Iris pigment epithelial cell (primary cell): ENCODE results near the gene TM7SF2.
A peak's percentile ranks its signal among the peaks of the same experiment; 100 is the strongest.

Experiments
- DNase-seq: peaks from one replicate; pipeline ENCODE4 v3.0.0-alpha.2; 2011; ENCODE audit warnings: low read depth

TM7SF2 gene

DNA sequence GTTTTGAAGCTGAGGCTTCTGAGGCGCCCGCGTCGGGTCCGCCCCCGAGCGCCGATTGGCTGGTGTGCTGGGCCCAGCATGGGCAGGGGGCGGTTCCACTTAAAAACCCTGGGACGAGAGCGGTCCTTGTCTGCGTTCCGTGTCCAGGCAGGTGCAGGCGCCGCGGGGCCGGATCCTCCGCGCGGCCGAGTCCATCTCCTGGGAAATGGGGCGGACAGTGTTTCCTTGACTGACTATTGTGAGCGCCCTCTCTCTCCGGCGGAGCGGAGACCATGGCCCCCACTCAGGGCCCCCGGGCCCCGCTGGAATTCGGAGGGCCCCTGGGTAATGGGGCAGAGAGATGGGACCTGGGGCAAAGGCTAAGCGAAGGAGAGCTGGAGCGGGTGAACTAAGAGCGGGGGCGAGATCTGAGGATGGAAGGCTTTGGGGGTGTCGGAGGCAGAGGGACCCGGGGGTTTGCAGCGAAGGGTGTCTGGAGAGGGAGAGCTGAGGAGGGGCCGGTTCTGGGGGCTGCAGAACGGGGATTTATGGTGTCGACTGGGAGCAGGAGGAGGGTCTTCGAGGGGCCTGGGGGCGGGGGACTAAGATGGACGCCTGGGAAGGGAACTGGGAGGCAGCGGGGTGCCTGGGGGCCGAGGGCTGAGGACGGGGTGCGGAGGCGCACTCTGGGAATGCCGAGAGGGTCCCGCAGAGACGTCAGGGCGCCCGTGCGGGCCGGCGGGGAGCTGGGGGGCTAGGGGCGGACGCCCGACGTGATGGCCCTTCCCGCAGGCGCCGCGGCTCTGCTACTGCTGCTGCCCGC is at the start of gene TM7SF2:
TM7SF2 (plus strand) TSS at position 129 of the 802 bp plus-strand sequence; CDS start at position 273, 144 bp downstream.
- peak; percentile 92 for DNase-seq

GRCh38 chr11:65063532-65063931 is 48.1 kb upstream of the TM7SF2 start:
- no peak for DNase-seq

- DNase-seq, result no peak
These were observed 46.8 kb upstream of the TM7SF2 start for GRCh38 chr11:65064847-65065240.

DNA sequence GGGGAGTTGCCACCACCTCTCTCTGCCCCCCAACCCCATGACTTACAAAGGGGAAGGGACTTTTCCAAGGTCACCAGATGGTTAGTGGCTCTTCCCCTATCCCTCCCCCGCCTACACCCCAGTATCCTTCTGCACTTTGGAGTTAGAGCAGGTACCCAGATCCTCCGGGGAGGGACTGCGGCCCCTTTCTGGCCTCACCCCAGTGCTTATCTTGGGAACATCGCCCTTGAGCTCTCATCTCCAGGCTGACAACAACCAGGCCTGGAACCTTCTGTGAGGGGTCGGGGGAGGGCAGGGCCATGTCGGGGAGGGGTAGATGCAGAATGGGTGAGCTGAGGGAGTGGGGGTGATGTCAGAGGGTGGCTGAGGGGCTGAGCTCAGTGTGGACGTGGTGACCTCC is 45.8 kb upstream of the TM7SF2 start:
- DNase-seq, result no peak

DNA sequence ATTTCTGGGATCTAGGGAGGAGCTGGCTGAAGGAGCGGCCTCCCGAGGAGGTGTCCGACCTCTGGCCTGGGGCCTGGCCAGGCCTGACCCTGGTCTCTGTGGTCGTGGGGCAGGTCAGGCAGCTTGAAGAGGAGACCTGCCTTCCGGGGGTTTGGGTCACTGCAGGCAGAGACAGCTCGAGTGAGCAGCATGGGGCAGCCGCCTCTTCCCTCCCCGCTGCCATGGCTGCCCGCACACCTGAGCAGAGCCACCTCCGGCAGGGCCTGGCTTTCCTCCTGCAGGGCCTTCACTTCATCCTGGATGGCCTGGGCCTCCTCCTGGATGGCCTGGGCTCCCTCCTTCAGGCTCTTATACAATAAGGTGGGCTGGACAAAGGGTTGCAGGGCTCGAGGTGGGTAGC is 45.4 kb upstream of the TM7SF2 start:
- DNase-seq, result no peak

DNA sequence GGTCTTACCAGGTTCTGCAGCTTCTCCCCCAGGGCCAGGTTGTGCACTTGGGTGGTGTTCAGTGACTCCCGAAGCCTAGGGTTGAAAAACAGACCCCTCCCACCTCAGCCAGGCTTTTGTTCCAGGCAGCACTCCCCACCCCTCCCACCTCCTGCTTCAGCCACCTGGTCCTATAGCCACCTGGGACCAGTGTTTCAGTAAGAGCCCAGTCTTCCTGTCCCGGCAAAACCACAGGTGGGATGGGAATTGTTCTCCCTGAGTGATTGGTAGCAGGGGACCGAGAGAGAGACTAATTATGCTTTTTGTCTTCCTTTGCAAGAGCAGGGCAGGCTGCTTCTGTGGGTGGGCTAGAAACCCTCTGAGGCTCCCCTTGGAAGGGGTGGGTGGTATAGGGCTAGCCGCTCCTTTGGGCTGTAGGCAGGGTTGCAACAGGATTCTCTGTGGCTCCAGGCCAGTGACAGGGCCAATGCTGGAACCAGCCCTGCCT is 44.8 kb upstream of the TM7SF2 start:
- no peak for DNase-seq

DNA sequence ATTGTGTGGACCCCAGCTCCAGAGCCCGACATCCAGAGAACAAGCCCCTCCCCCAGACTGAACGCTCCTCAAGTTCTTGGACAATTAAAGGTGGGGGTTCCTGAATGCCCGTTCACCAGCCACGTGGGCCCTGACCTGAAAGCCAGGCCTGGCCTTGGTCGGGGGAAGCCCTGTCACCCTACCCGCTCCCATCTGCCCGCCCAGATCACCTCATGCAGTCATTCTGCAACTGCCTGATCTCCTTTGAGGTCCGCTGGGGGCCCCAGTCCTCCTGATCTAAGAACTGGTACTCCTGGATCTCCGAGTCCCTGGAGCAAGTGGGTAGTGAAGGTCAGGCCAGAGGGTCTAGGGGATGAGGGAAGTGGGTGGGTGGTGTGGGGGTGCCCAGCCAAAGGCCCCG is 44.2 kb upstream of the TM7SF2 start:
- no peak for DNase-seq

DNA sequence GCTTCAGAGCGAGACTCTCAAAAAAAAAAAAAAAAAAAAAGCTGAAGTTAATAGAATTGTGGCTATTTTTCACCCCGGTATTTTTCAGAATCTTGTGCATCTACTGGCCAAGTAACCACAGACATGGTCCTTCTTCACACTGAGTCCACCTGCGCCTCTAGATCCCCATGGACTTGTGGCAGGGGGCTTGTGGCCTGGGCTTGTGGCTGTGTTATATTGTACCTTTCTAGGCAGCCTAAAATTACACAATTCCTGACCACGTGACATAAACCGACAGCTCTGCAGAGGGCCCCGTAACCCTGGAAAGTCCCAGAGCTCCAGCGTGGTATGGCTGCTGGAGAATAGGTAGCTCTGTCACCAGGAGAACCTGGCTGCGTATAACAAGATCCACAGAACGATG is 42.5 kb upstream of the TM7SF2 start:
- DNase-seq, result peak; percentile 50

DNA sequence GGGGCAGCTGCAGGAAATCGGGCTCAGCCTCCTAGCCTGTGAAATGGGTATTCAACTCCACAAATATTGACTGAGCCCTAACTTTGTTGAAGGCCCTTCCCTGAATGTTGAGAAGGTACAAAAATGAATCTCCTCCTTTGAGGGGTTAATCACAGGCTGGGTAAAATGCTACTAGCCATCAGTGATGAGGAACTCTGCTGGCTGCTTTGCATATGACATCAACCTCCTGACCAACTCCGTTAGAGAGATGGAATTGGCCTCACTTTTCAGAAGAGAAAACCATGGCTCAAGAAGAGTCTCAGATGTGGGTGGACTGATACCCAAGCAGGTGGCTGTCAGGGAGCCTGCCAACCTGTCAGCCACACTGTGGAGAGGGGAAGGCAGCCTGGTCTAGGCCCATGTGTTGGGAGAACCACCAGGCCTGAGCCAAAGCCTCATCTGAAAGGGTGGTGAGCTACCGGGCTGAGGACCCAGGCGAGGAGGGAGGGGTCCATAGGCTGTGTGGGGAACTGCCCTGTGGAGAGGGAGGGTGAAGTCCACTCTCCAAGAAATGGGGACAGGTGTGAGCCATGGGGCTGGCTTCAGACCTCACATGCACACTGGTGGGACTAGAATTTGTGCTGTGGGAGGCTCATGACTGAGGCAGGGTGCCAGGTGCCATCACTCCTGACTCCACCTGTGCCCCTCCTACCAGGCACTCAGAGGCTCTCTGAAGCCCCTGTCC is 39.6 kb upstream of the TM7SF2 start:
- no peak for DNase-seq

DNA sequence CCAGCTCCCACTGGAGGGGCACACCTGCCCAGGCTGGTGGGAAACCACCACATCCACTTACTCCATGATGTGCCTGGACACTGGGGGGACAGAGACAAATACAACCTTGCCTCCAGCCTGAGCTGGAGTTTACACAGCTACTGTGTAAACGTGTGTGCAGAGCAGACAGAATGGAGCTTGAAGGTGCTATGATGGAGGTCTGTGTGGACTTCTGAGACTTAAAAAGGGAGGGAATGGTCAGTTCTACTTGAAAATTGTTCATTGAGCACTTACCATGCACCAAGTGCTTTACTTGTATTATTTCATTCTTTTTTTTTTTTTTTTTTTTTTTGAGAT is 39.1 kb upstream of the TM7SF2 start:
- DNase-seq, result no peak

DNA sequence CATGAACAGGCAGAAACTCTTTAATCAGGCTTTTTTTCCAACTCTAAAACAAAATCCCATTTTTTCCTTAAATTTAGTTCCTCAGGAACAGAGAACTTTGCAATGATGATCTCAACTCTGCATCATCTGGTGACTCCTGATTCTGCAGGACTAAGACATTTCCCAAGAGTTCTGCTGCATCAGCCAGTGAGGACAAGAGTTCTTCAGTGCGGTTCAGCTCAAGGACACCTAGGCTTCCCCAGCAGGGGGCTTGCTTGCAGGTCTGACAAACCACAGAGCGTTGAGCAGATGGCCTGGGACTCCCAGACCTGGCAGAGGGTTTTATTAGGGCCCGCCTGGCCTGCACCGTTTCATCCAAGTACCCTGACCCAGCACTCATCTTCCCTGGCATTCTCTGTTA is 34.2 kb upstream of the TM7SF2 start:
- no peak for DNase-seq

GRCh38 chr11:65078151-65078550 is 33.5 kb upstream of the TM7SF2 start:
- DNase-seq, result peak; percentile 43

DNA sequence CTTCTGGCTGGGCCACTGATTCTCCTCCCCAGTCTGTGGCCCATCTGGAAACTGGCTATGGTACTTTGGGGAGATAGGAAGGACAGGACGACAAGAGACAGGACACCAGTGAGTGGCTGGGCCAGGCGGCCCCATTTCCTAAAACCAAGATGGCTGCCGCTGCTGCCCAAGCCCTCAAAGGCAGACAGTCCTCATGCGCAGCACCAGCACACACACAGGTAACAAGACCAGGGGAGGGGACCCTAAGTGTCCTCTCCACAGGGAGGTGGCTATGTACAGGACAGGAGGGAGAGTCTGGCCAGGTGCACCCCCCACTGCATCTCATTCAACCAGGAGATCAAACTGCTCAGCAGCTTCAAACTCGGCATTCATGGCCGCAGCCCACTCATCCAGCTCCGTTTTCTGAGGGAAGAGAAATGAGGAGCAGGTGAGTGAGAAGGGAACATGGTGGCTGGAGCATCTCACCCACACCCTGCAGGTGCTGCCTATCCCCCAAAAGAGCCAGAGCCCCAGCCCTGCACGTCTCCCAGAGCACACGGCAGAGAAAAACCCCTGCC is 32.8 kb upstream of the TM7SF2 start:
- DNase-seq, result no peak

DNA sequence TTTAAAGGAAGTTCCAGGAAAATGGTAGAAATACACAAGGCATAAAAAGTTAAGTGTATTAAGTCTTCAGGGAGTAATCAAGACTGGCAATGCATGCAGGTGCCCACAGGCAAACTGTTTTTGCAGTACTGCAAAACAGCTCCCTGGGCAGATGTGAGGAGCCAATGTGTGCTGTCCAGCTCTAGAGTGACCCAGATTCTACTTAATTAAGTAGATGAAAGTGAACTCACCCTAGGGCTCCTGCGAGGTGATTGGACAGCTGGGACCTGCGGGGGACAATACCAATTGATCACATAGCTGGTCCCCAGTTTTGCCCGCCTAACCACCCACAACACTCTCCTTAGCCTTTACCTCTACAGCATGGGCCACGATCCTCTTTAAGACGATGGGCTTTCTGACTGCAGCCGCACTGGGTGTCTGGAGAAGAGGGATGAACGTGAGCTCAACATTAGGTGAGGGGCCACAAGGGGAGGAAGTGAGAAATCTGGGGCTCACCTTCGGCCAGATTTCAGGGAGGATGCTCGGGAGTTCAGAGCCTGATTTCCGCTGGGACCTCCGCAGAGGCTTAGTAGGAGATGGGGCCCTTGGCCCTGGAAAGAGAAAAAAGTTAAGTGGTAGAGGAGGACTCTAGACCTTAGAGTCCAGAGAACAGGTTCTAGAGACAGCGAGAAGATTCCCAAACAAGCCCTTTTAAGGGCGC is 28.4 kb upstream of the TM7SF2 start:
- no peak for DNase-seq

GRCh38 chr11:65083834-65084597 is 27.7 kb upstream of the TM7SF2 start, which contains the start of the genes CDCA5 and ZFPL1:
CDCA5 (minus strand) TSS chr11:65084040; CDS start chr11:65083978, 62 bp downstream.
ZFPL1 (plus strand) TSS chr11:65084222; CDS start chr11:65084699, 477 bp downstream.
- DNase-seq, result peak; percentile 96

DNA sequence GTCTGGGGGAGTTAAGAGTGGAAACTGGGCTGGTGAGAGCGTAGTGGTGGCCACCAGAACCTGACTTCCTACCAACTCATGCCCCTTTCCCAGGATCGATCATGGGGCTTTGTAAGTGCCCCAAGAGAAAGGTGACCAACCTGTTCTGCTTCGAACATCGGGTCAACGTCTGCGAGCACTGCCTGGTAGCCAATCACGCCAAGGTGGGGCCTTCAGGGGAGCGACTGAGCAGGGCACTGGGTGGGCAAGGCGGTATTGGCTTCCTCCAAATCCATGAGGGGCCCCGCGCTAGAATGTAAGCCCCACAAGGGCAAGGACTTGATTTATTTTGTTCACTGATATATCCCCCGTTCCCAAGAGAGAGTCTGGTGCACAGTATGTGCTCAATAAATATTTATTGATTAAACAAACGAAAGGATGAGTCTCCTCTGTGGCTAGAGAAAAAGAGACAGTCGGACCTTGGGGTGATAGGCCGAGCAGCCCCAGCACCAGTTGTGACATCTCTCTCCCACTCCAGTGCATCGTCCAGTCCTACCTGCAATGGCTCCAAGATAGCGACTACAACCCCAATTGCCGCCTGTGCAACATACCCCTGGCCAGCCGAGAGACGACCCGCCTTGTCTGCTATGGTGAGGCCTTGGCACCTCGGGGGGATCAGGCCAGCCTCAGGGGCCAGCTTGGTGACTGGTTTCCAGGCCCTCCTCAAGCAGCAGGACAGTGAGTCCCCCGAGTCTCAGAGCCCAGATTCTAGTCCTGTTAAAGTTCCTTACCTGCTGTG is 26.9 kb upstream of the TM7SF2 start:
- DNase-seq, result no peak

- no peak for DNase-seq
These were observed 26.2 kb upstream of the TM7SF2 start for GRCh38 chr11:65085446-65085845.

DNA sequence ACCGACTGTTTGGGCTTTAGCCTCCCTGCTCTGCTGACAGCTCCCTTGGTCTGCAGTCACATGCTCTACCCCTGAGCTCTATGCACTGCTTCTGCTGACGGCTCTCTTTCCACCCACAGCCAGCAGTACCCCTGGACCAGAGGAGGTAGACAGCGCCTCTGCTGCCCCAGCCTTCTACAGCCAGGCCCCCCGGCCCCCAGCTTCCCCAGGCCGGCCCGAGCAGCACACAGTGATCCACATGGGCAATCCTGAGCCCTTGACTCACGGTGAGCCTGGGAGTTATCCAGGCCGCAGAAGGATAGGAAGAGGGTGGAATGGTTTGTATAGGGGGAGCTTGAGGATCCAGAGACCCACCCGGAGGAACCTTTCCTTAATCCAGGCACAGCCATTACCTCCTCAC is 24.9 kb upstream of the TM7SF2 start:
- no peak for DNase-seq

GRCh38 chr11:65087216-65087615 is 24.5 kb upstream of the TM7SF2 start:
- no peak for DNase-seq

DNA sequence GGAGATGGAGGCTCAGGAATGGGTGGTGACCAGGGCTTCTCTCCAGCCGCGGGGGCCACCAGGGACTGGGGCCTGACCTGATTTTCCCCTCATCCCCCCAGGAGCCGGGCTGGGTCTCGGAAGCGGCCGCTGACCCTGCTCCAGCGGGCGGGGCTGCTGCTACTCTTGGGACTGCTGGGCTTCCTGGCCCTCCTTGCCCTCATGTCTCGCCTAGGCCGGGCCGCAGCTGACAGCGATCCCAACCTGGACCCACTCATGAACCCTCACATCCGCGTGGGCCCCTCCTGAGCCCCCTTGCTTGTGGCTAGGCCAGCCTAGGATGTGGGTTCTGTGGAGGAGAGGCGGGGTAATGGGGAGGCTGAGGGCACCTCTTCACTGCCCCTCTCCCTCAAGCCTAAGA is 23.8 kb upstream of the TM7SF2 start:
- no peak for DNase-seq

DNA sequence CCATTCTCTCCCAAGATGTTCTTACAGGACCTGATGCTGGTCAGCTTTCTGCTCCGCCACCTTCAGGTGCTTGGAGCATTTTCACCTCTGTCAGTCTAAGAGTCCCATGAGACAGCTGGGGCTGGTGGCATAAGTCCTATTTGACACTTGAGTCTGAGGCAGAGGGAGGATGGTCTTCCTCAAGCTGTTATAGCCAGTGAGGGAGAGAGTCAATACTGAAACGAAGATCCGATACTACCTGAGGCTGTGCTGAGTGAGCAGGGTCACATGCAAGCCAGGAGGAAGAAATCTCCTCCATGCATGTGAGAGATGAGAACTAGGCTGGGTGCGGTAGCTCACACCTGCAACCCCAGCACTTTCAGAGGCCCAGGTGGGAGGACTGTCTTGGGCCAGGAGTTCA is 22.1 kb upstream of the TM7SF2 start:
- no peak for DNase-seq
